HepG2 (cell line): Measurements from ENCODE around the gene PIGZ. TPM values are rescaled to one million over a fixed set of nuclear protein-coding genes. Genes with fewer than 3 reads are reported as not detected.

ENCODE experiments used
- AGO1 ChIP-seq: fragments of 200-400 bp; formaldehyde crosslinking; IDR thresholded peaks from 2 replicates; pipeline ENCODE4 v1.6.1; 2017; ENCODE audit warnings: mild to moderate bottlenecking, low read depth, low read length, moderate library complexity; ENCODE audit not compliant: poor library complexity, severe bottlenecking
- BRD4 ChIP-seq: sonication (generic); formaldehyde crosslinking; IDR thresholded peaks from 2 replicates; pipeline ENCODE4 v1.4.0; 2020; ENCODE audit warnings: missing genetic modification reagents
- EZH2 ChIP-seq: conservative IDR thresholded peaks from 2 replicates; pipeline ENCODE4 v1.6.1; 2012; ENCODE audit warnings: mild to moderate bottlenecking, low read depth, low read length, moderate library complexity
- FOXO4 ChIP-seq: sonication (generic); formaldehyde crosslinking; conservative IDR thresholded peaks from 2 replicates; pipeline ENCODE4 v1.8.1; 2023; ENCODE audit warnings: missing genetic modification reagents
- FOXP4 ChIP-seq: sonication (generic); formaldehyde crosslinking; IDR thresholded peaks from 2 replicates; pipeline ENCODE4 v1.4.0; 2020; ENCODE audit warnings: missing genetic modification reagents
- GLMP ChIP-seq: sonication (generic); formaldehyde crosslinking; IDR thresholded peaks from 2 replicates; pipeline ENCODE4 v1.9.0; 2021; ENCODE audit warnings: missing genetic modification reagents, mild to moderate bottlenecking, borderline replicate concordance
- KAT8 ChIP-seq: IDR thresholded peaks from 2 replicates; pipeline ENCODE4 v1.6.1; 2016; ENCODE audit warnings: missing genetic modification reagents, missing compliant biosample characterization
- MIER3 ChIP-seq: IDR thresholded peaks from 2 replicates; pipeline ENCODE4 v1.6.1; 2016; ENCODE audit warnings: missing compliant biosample characterization, borderline replicate concordance
- PHF20 ChIP-seq: sonication (generic); formaldehyde crosslinking; IDR thresholded peaks from 2 replicates; pipeline ENCODE4 v1.5.0; 2020; ENCODE audit warnings: mild to moderate bottlenecking, missing genetic modification reagents
- PLSCR1 ChIP-seq: sonication (generic); formaldehyde crosslinking; IDR thresholded peaks from 2 replicates; pipeline ENCODE4 v1.5.0; 2020; ENCODE audit warnings: missing genetic modification reagents, mild to moderate bottlenecking, borderline replicate concordance
- POLR2G ChIP-seq: fragments of 200-400 bp; formaldehyde crosslinking; IDR thresholded peaks from 2 replicates; pipeline ENCODE4 v1.6.1; 2018; ENCODE audit warnings: mild to moderate bottlenecking, low read depth, low read length, moderate library complexity
- TOE1 ChIP-seq: sonication (generic); formaldehyde crosslinking; IDR thresholded peaks from 2 replicates; pipeline ENCODE4 v1.4.0; 2020; ENCODE audit warnings: mild to moderate bottlenecking, missing genetic modification reagents
- ZBTB20 ChIP-seq: sonication (generic); formaldehyde crosslinking; IDR thresholded peaks from 2 replicates; pipeline ENCODE4 v1.8.1; 2023; ENCODE audit warnings: missing genetic modification reagents, low read depth, mild to moderate bottlenecking, borderline replicate concordance
- ZMAT5 ChIP-seq: sonication (generic); formaldehyde crosslinking; IDR thresholded peaks from 2 replicates; pipeline ENCODE4 v1.5.0; 2020; ENCODE audit warnings: mild to moderate bottlenecking, low read depth, missing genetic modification reagents, borderline replicate concordance
- ZNF18 ChIP-seq: sonication (generic); formaldehyde crosslinking; IDR thresholded peaks from 2 replicates; pipeline ENCODE4 v1.8.0; 2022; ENCODE audit warnings: mild to moderate bottlenecking, missing genetic modification reagents; ENCODE audit not compliant: insufficient replicate concordance
- ZNF350 ChIP-seq: sonication (generic); formaldehyde crosslinking; IDR thresholded peaks from 2 replicates; pipeline ENCODE4 v1.4.0; 2020; ENCODE audit warnings: mild to moderate bottlenecking, low read depth, missing genetic modification reagents, borderline replicate concordance
- ZNF691 ChIP-seq: sonication (generic); formaldehyde crosslinking; IDR thresholded peaks from 2 replicates; pipeline ENCODE4 v1.4.0; 2020; ENCODE audit warnings: missing genetic modification reagents, low read depth, mild to moderate bottlenecking, borderline replicate concordance
- ZSCAN12 ChIP-seq: sonication (generic); formaldehyde crosslinking; IDR thresholded peaks from 2 replicates; pipeline ENCODE4 v1.9.0; 2021; ENCODE audit warnings: mild to moderate bottlenecking, missing genetic modification reagents
- ZZZ3 ChIP-seq: sonication (generic); formaldehyde crosslinking; IDR thresholded peaks from 2 replicates; pipeline ENCODE4 v1.4.0; 2020; ENCODE audit warnings: missing genetic modification reagents, mild to moderate bottlenecking, borderline replicate concordance
- polyA plus RNA-seq, 8 experiments: library from polyadenylated mRNA; depleted of rRNA in 3 of 8; stranded (reverse) in 7 of 8; unstranded in 1 of 8; fragments of >200 nt; fragmentation: Illumina TruSeq in 4 of 8; extraction: Trizol in 4 of 8; gene quantifications; 2 replicates each; pipeline versions ENCODE4 v1.2.1 to v1.2.3, GENCODE V29; 2011 to 2016; ENCODE audit warnings: low read depth in 4 of 8, missing spikeins in 1 of 8, mixed read lengths in 1 of 8; ENCODE audit not compliant: insufficient read depth in 1 of 8
- total RNA-seq, 5 experiments: library from RNA; depleted of rRNA; stranded (reverse); fragments of >200 nt; fragmentation: Illumina TruSeq; extraction: Trizol; gene quantifications; 2 replicates each; pipeline ENCODE4 v1.2.3, GENCODE V29; 2016; ENCODE audit warnings: low read depth in 1 of 5

The PIGZ gene
- total and polyA plus RNA-seq, 2 of the 13 experiments (the other 11 are each of a cell fraction or from before 2014, with no cell fraction given) = 4.7 to 60.5 TPM

- TF ChIP-seq POLR2G = 0 out of 2 replicates have a peak, but pooled peaks have one; percentile 16
- TF ChIP-seq ZZZ3 (CRISPR knock-in tag) = no peak
- no peak for TF ChIP-seq ZMAT5
- TF ChIP-seq PLSCR1 (CRISPR knock-in tag) = no peak
- no peak for TF ChIP-seq MIER3 (CRISPR knock-in tag)
- TF ChIP-seq FOXP4 (CRISPR knock-in tag) = no peak
- no peak for TF ChIP-seq FOXO4 (CRISPR knock-in tag)
- no peak for TF ChIP-seq TOE1 (CRISPR knock-in tag)
- no peak for TF ChIP-seq ZNF18 (CRISPR knock-in tag)
- no peak for TF ChIP-seq ZNF350 (CRISPR knock-in tag)
- no peak for TF ChIP-seq EZH2
- no peak for TF ChIP-seq KAT8 (CRISPR knock-in tag)
- no peak for TF ChIP-seq ZSCAN12 (CRISPR knock-in tag)
- TF ChIP-seq BRD4 (CRISPR knock-in tag) = no peak
- no peak for TF ChIP-seq PHF20 (CRISPR knock-in tag)
- no peak for TF ChIP-seq ZNF691 (CRISPR knock-in tag)
- no peak for TF ChIP-seq ZBTB20
- TF ChIP-seq GLMP (CRISPR knock-in tag) = no peak
- TF ChIP-seq AGO1 = peak; percentile 28
Observed at GRCh38 chr3:196966526-196967401, 1.9 kb downstream of the PIGZ start (continued).
